H9 (cell line): Measurements from ENCODE around the gene CACNA2D4. TPM values are rescaled to one million over a fixed set of nuclear protein-coding genes. Genes with fewer than 3 reads are reported as not detected.

Source experiments
- DNase-seq: peaks from one replicate; pipeline ENCODE4 v3.0.0-alpha.2; 2017
- H2AFZ ChIP-seq: one replicate; pipeline ENCODE4 v1.6.1; 2013; ENCODE audit warnings: mild to moderate bottlenecking, low read length, control low read depth, moderate library complexity
- H2AK5ac ChIP-seq: 2 replicates; pipeline ENCODE4 v1.6.1; 2013; ENCODE audit warnings: low read length, control low read depth, mixed read lengths; ENCODE audit not compliant: insufficient read length
- H2BK120ac ChIP-seq: one replicate; pipeline ENCODE4 v1.6.1; 2013; ENCODE audit warnings: low read depth, mild to moderate bottlenecking, low read length, control low read depth, inconsistent platforms; ENCODE audit not compliant: poor library complexity, severe bottlenecking
- H2BK12ac ChIP-seq: 2 replicates; pipeline ENCODE4 v1.6.1; 2013; ENCODE audit warnings: low read length, control low read depth, mixed read lengths, low read depth; ENCODE audit not compliant: insufficient read length
- H2BK15ac ChIP-seq: 2 replicates; pipeline ENCODE4 v1.6.1; 2013; ENCODE audit warnings: low read depth, low read length, control low read depth
- H2BK20ac ChIP-seq: one replicate; pipeline ENCODE4 v1.6.1; 2013; ENCODE audit warnings: low read depth, mild to moderate bottlenecking, low read length, control low read depth, inconsistent platforms; ENCODE audit not compliant: poor library complexity, severe bottlenecking
- H2BK5ac ChIP-seq: 2 replicates; pipeline ENCODE4 v1.6.1; 2013; ENCODE audit warnings: low read length, control low read depth, mixed read lengths; ENCODE audit not compliant: insufficient read length
- H3K14ac ChIP-seq: 2 replicates; pipeline ENCODE4 v1.6.1; 2013; ENCODE audit warnings: low read length, control low read depth; ENCODE audit not compliant: insufficient read depth
- H3K18ac ChIP-seq: 2 replicates; pipeline ENCODE4 v1.6.1; 2013; ENCODE audit warnings: low read depth, mild to moderate bottlenecking, mixed read lengths, low read length, control low read depth; ENCODE audit not compliant: insufficient read length
- H3K23ac ChIP-seq: 2 replicates; pipeline ENCODE4 v1.6.1; 2013; ENCODE audit warnings: low read length, control low read depth, mixed read lengths, low read depth; ENCODE audit not compliant: insufficient read length
- H3K23me2 ChIP-seq: 2 replicates; pipeline ENCODE4 v1.6.1; 2013; ENCODE audit warnings: low read depth, mild to moderate bottlenecking, mixed read lengths, low read length, control low read depth; ENCODE audit not compliant: insufficient read length, poor library complexity, severe bottlenecking
- H3K27ac ChIP-seq: 2 replicates; pipeline ENCODE4 v1.5.1; 2013; ENCODE audit warnings: low read length, control low read depth, mixed read lengths, low read depth; ENCODE audit not compliant: insufficient read length
- H3K27me3 ChIP-seq: 2 replicates; pipeline ENCODE4 v1.6.1; 2013; ENCODE audit warnings: low read length, control low read depth, inconsistent platforms; ENCODE audit not compliant: insufficient read depth
- H3K4ac ChIP-seq: 2 replicates; pipeline ENCODE4 v1.6.1; 2013; ENCODE audit warnings: low read depth, mild to moderate bottlenecking, control low read depth, inconsistent platforms, low read length, moderate library complexity
- H3K4me1 ChIP-seq: 2 replicates; pipeline ENCODE4 v1.6.1; 2013; ENCODE audit warnings: low read length, control low read depth, inconsistent platforms; ENCODE audit not compliant: insufficient read depth
- H3K4me2 ChIP-seq: 2 replicates; pipeline ENCODE4 v1.6.1; 2013; ENCODE audit warnings: low read length, control low read depth, mixed read lengths; ENCODE audit not compliant: insufficient read length, insufficient read depth
- H3K56ac ChIP-seq: 2 replicates; pipeline ENCODE4 v1.6.1; 2013; ENCODE audit warnings: low read depth, mild to moderate bottlenecking, mixed read lengths, low read length, control low read depth; ENCODE audit not compliant: insufficient read length
- H3K79me1 ChIP-seq: 2 replicates; pipeline ENCODE4 v1.6.1; 2013; ENCODE audit warnings: low read depth, mild to moderate bottlenecking, moderate library complexity, low read length, control low read depth, inconsistent platforms; ENCODE audit not compliant: insufficient read depth, poor library complexity, severe bottlenecking
- H3K79me2 ChIP-seq: 2 replicates; pipeline ENCODE4 v1.6.1; 2013; ENCODE audit warnings: low read length, control low read depth, inconsistent platforms; ENCODE audit not compliant: insufficient read depth
- H3K9ac ChIP-seq: 2 replicates; pipeline ENCODE4 v1.6.1; 2013; ENCODE audit warnings: low read length, control low read depth, mixed read lengths; ENCODE audit not compliant: insufficient read length; ENCODE audit errors: extremely low read depth
- H3K9me3 ChIP-seq: one replicate; pipeline ENCODE4 v1.6.1; 2013; ENCODE audit warnings: low read depth, low read length, inconsistent platforms; ENCODE audit not compliant: control insufficient read depth
- H3T11ph ChIP-seq: one replicate; pipeline ENCODE4 v1.6.1; 2013; ENCODE audit warnings: mild to moderate bottlenecking, low read length, control low read depth, inconsistent platforms
- H4K20me1 ChIP-seq: one replicate; pipeline ENCODE4 v1.6.1; 2013; ENCODE audit not compliant: control insufficient read depth, insufficient read length, insufficient read depth
- H4K5ac ChIP-seq: 2 replicates; pipeline ENCODE4 v1.6.1; 2013; ENCODE audit warnings: low read depth, mild to moderate bottlenecking, mixed read lengths, low read length, control low read depth; ENCODE audit not compliant: insufficient read length
- H4K8ac ChIP-seq: replicated peaks from 2 replicates; pipeline ENCODE4 v1.6.1; 2013; ENCODE audit warnings: low read length, control low read depth, mixed read lengths, low read depth; ENCODE audit not compliant: insufficient read length
- H4K91ac ChIP-seq: 2 replicates; pipeline ENCODE4 v1.6.1; 2013; ENCODE audit warnings: low read depth, mild to moderate bottlenecking, moderate library complexity, mixed read lengths, low read length, control low read depth; ENCODE audit not compliant: insufficient read length
- H3K27ac Mint-ChIP-seq, 3 experiments: 2 replicates in 2 of 3; 3 replicates in 1 of 3; pipeline ENCODE4 v1.8.0; 2020 to 2021; ENCODE audit warnings: mixed read lengths in 3 of 3, mild to moderate bottlenecking in 1 of 3, moderate library complexity in 1 of 3
- H3K27me3 Mint-ChIP-seq: 2 replicates; pipeline ENCODE4 v1.8.0; 2021; ENCODE audit warnings: low read depth, mild to moderate bottlenecking, moderate library complexity, mixed read lengths
- H3K36me3 Mint-ChIP-seq, 3 experiments: 2 replicates in 2 of 3; 3 replicates in 1 of 3; pipeline ENCODE4 v1.8.0; 2020 to 2021; ENCODE audit warnings: low read depth in 3 of 3, mixed read lengths in 3 of 3; ENCODE audit not compliant: insufficient read depth in 1 of 3
- H3K4me1 Mint-ChIP-seq, 2 experiments: 2 replicates each; pipeline ENCODE4 v1.8.0; 2020; ENCODE audit warnings: mixed read lengths in 2 of 2
- H3K4me3 Mint-ChIP-seq, 2 experiments: 2 replicates in 1 of 2; 3 replicates in 1 of 2; pipeline ENCODE4 v1.8.0; 2020 to 2021; ENCODE audit warnings: mild to moderate bottlenecking in 2 of 2, mixed read lengths in 2 of 2, moderate library complexity in 1 of 2
- H3K9me3 Mint-ChIP-seq, 2 experiments: 2 replicates in 1 of 2; 3 replicates in 1 of 2; pipeline ENCODE4 v1.8.0; 2020; ENCODE audit warnings: mild to moderate bottlenecking in 2 of 2, mixed read lengths in 2 of 2, moderate library complexity in 1 of 2
- WGBS: extraction: QIAGEN DNeasy Blood & Tissue Kit; methylation state at CpG from one replicate; pipeline ENCODE4 v1.1.7; 2013; ENCODE audit warnings: missing lambda C conversion rate, low lambda C conversion rate, mixed read lengths; ENCODE audit not compliant: insufficient read length; ENCODE audit errors: extremely low coverage; 5-methylcytosine and 5-hydroxymethylcytosine counted together
- total RNA-seq: library from RNA; stranded (reverse); gene quantifications from 2 replicates; pipeline ENCODE4 v1.2.1, GENCODE V29; 2021
- TF ChIP-seq, protein P1 (sequence below): fragments of 200-600 bp; sonication (generic); conservative IDR thresholded peaks from 3 replicates; pipeline ENCODE4 v1.8.0; 2021; ENCODE audit warnings: antibody characterized with exemption, mild to moderate bottlenecking

Gene CACNA2D4
- total RNA-seq, 1 experiment from 2014 or later, result 0.79 TPM

DNA sequence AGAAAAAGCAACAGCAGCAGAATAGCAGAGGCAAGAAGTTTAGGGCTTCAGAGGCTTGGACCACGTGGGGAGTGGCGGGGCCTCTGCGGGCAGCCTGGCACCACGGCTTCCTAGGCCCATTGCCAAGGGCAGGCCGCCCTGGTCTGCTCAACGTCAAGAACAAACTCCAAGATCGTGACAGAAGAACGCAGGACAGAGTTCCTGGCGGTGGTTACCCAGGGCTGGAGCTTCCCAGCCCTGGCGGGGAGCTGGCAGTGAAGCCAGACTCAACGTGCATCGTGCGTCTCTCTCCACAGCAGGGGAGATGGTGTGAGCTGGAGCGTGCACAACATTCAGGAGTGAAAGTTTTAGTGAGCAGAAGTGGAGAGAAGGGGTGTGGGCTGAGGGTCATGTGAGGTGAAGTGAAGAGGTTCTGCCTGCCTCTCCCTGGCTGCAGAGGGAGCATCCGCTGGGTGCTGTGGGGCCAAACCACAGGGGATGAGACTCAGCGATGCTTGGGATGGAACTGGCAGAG, 13.9 kb upstream of the CACNA2D4 start:
- no peak overlapping the region for H3K9ac ChIP-seq
- no peaks in the 10 kb centered on the region for H3K79me1 ChIP-seq
- H2BK12ac ChIP-seq, result no peak overlapping the region
- no peaks in the 10 kb centered on the region for H3K79me2 ChIP-seq
- WGBS, result no CpG with 5 or more reads among the region's 16 CpGs
- peak; percentile 30 for DNase-seq
- no peak overlapping the region for H2BK120ac ChIP-seq
- no peak overlapping the region for H2BK15ac ChIP-seq
- H3K4ac ChIP-seq, result no peak overlapping the region
- H2BK20ac ChIP-seq, result no peak overlapping the region
- Mint-ChIP-seq H3K36me3 (no peaks in the 10 kb centered on the region), H3K9me3 (no peaks in the 10 kb centered on the region; a peak in 1 of 5 replicates), H3K4me1 (peaks cover 2 to 16% of the 10 kb centered on the region in 2 experiments; a peak in 2 of 4 replicates), H3K27ac (peak overlapping the region in 1 of 3 experiments; percentile 34; a peak in 1 of 7 replicates), H3K27me3 (0 out of 2 replicates have a peak, but pooled peaks cover 3% of the 10 kb centered on the region), H3K4me3 (no peak overlapping the region)
- H3T11ph ChIP-seq, result no peak overlapping the region
- H4K8ac ChIP-seq, result no peak overlapping the region
- H3K4me2 ChIP-seq, result no peak overlapping the region
- no peak overlapping the region for H3K27ac ChIP-seq
- no peak overlapping the region for H2AFZ ChIP-seq
- H4K20me1 ChIP-seq, result no peaks in the 10 kb centered on the region
- H3K18ac ChIP-seq, result no peak overlapping the region
- H3K56ac ChIP-seq, result no peak overlapping the region
- no peak overlapping the region for H2BK5ac ChIP-seq
- no peak overlapping the region for H4K5ac ChIP-seq
- no peaks in the 10 kb centered on the region for H3K4me1 ChIP-seq
- H2AK5ac ChIP-seq, result no peak overlapping the region
- no peak overlapping the region for H3K14ac ChIP-seq
- no peaks in the 10 kb centered on the region for H3K23me2 ChIP-seq
- no peaks in the 10 kb centered on the region for H3K27me3 ChIP-seq
- no peak overlapping the region for H3K23ac ChIP-seq
- TF ChIP-seq, protein P1, sequence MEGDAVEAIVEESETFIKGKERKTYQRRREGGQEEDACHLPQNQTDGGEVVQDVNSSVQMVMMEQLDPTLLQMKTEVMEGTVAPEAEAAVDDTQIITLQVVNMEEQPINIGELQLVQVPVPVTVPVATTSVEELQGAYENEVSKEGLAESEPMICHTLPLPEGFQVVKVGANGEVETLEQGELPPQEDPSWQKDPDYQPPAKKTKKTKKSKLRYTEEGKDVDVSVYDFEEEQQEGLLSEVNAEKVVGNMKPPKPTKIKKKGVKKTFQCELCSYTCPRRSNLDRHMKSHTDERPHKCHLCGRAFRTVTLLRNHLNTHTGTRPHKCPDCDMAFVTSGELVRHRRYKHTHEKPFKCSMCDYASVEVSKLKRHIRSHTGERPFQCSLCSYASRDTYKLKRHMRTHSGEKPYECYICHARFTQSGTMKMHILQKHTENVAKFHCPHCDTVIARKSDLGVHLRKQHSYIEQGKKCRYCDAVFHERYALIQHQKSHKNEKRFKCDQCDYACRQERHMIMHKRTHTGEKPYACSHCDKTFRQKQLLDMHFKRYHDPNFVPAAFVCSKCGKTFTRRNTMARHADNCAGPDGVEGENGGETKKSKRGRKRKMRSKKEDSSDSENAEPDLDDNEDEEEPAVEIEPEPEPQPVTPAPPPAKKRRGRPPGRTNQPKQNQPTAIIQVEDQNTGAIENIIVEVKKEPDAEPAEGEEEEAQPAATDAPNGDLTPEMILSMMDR, result no peak
- H3K9me3 ChIP-seq, result no peaks in the 10 kb centered on the region
- H4K91ac ChIP-seq, result no peak overlapping the region
